ENCODE data around the gene TMPRSS6.
A peak's percentile ranks its signal among the peaks of the same experiment; 100 is the strongest.
"Not testable (repeated sequence)": the region's sequence is repeated elsewhere in the genome, so short reads cannot be mapped to it uniquely, and the experiment has no call there.

The TMPRSS6 gene

DNA sequence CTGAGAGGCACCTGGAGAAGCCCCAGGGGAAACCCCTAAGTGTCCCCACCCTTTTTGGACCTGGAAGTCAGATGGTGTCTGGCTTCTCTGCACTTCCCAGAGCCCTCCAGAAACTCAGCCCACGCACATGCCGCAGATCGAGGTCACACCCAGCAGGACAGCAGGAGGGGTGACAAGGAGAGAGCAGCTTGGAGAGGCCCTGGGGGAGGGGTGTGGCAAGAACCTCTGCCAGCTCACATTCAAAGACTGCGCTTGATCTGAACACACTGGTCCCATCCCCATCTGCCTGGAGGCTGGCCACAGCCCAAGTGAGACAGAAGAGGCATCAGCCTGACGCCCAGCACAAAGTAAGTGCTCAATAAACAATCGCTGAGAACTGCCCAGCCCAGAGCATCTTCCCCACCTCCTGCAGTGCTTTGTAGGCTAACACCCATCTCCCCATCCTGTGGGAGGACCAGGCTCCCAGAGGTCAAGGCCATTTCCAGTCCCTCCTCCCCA is 21.4 kb downstream of the TMPRSS6 start:
- no peak for DNase-seq

DNA sequence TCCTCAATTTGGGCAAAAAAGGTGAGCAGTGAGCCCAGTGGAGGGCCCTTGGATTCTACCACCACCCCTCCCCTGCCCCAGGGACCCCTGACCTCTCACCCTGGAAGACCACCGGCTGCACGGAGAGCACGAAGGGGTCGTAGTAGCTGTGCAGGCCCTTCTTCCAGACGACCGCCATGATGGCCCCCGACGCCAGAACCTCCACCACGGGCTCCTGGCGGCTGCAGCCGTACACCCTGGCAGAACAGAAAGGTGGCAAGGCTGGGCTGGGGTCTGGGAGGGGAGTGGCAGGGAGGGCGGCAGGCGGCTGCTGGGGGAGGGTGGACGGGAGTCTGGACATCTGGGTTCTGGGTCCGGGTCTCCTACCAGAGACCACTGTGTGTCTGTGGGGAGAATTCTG is 23.3 kb downstream of the TMPRSS6 start:
- DNase-seq, result no peak

DNA sequence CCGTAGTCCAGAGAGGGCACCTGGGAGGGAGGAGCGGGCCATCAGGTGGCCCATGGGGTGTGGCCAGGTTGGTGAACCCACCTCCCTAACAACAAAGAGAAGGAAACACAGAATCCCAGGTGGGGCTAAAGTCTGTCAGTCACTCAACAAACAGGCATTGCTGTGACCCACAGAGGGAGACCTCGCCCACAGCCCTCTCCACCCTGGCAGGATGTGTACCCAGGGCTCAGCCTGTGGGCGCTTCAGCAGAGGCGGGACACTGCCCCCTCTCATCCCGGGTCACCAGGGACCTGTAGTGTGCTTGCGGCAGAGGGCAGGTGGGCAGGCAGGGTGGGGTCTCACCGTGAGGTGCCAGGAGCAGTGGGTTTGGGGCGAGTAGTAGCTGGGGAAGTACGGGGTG is 25.1 kb downstream of the TMPRSS6 start:
- DNase-seq, result no peak

DNA sequence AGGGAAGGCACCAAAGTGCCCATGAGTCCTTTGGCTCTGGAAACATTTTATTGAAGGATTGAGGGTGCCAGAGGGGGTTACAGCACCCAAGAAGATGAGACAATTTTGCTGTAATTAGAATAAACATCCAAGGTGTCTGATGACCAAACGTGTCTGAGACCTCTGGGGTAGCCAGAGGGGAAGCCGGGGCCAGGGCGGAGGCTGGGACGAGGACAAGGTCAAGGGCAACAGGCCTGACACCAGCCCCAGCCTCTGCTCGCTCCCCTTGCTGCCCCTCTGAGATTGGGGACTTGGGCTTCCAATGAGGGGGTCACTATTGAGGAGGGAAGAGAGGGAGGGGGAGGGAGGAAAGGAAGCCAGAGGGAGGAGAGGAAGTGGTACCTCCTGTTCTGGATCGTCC is 25.6 kb downstream of the TMPRSS6 start:
- DNase-seq, result no peak

DNA sequence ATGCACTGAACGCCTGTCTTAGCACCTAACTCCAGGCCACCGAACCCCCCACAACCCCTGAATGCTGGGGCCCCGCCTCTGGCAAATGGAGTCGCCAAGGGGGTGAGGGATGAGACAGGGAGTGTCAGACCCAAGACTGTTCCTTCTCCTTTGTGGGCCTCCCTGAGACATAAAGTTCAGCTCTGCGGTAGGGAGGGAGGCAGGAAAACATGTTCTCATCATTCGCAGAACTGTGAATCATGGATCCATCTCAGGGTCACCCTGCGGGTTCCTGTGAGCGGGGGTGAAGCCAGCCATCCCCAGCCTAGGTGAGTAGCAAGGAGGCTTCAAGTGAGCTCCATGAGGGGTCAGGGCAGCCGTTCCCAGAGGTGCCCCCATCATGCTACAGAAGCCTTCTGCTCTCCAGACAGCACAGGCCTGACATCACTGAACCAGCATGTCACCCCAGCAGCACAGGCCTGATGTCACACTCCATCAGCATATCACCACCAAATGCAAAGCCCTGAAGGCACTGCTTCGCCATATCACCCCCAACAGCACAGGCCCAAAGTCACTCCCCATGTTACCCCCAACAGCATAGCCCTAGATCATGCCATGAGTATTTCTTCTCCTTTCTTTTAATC is 27.2 kb downstream of the TMPRSS6 start:
- DNase-seq, result no peak

DNA sequence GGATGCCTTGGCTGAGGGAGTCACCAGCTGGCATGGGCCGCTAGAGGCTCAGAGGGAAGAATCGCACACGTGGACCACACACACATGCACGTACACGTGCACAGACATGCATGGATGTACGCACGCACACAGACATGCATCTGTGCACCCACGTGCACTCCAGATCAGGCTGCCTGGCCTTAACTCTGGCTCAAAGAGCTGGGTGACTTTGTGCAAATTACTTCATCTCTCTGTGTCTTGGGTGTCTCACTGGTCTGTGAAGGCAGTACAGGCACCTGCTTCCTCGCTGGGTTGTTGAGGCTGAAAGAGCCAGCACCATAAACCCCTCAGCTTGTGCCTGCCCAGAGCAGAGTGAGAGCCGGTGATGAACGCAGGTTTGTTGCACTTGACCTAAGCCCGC is 28.7 kb downstream of the TMPRSS6 start:
- no peak for DNase-seq

DNA sequence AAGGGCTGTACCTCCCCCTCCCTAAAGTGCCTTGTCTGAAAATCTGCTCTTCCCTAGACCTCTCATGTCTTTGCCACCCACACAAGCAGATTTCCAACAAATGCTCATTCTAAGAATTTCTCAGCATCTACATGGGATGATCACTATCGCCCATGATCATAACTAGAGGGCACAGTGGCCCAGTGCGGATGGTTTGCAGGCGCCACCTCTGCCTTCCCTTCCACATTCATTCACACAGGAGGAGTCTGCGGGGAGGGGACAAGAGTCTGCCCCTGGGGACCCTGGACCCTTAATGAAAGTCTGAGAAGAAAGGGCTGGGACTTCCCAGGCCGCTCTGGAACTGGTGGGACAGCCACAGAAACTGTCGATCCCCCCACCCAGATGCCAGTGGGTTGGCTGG is 29.1 kb downstream of the TMPRSS6 start:
- DNase-seq, result no peak

DNA sequence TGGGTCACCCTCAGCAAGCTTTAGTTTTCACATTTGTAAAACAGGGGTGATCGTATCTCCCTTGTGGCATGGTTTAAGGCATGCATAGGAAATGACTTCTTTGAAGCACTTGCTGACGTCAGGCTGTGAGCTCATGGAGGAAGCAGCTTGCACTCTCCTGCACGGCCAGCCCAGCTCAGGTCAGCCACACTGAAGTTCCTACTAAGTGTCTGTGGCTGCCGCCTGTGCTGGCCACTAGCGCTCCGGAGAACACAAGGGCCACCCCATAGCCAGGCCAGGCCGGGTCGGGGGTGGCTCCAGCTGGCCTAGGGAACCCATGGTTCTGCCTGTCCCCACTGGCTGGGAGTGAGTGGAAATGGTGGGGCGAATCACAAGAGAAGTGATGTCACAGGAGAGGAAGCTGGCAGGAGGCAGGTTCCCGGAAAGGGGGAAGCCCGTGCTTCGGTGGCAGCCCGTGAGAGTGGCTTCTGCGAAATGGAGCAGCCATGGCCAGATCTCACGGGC is 29.8 kb downstream of the TMPRSS6 start:
- peak; percentile 85 for DNase-seq

DNA sequence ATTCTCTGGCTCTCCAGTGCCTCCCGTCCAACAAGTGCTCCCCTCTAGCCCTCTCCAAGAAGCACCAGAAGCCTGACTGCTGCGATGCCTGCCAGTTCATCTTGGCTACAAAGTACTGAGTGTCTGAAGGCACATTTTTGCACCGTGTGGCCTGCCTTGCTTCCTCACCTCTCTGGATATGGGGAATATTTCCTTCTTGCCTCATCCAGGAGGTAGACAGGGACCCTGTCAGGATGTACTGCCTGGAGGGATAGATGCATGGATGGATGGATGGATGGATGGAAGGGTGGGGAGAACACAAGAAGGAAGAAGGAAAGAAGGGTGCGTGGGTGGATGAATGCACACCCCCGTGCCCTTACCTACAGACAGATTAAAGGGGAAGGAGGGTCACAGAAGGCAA is 30.4 kb downstream of the TMPRSS6 start:
- no peak for DNase-seq

DNA sequence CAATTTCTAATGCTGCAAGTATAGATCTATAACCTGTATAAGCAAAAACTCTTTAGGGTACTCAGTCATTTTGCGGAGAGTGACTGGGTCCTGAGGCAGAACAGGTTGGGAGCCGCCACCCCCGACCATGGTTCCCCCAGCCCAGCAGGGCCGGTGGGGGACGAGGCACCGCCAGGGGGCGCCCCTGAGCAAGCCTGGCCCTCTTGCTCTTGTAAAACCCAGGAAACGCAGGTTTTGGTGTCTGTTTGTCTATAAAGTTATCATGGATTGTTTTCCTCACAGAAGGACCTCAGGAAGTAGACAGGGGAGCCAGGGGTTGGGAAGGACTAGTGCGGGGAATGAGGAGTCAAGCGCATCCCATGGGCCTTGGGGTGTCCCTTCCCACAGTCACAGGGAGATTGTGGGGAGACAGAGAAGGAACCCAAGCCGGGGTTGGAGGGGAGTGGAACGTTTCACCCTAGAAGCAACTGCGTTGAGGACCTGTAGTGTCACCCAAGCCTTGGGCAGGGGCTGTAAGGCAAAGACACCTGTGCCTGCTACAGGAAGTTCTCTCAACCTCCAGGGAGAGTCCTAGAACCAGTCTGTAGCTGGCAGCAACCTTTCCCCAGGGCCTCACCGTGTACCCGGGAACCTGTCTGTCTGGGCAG is 31.6 kb downstream of the TMPRSS6 start:
- peak; percentile 90 for DNase-seq

DNA sequence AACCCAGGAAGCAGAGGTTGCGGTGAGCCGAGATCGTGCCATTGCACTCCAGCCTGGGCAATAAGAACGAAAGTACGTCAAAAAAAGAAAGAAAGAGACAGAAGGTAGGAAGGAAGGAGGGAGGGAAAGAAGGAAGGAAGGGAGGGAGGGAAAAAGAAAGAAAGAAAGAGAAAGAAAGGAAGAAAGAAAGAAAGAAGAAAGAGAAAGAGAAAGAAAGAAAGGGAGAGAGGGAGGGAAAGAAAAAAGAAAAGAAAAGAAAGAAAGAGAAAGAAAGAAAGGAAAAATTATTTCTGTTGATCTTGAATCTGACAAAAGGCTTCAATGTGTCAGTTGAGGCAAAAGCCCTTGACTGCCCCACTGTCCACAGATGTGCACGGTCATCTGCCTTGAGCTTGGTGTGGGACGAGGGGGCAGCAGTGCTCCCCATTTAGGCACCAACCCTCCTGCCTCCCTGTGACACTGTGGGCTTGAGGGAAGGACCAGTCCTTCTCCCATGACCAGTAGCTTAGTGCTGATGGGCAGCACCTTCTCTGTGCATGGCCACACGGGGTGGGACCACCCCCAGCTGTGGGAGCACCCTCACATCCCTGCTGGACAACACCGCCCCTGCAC is 33.6 kb downstream of the TMPRSS6 start:
- DNase-seq, result no peak

DNA sequence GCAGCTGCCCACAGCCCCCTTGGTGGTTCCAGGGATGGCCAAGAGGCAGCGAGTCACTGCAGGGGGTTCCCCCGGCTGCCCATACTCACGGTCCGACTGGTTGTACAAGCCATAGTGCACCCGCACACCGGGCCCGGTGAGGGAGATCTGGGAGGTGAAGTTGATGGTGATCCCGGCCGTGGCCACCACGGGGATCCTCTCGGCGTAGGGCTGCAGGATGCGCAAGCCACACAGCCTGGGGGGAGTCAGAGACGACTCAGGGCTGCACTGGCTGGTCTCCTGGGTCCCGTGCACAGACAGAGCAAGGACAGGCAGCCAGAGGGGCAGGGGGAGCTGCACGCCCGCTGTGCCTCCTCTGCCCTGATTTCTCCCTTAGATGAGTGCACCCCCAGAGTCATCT is 34.5 kb downstream of the TMPRSS6 start:
- DNase-seq, result no peak

DNA sequence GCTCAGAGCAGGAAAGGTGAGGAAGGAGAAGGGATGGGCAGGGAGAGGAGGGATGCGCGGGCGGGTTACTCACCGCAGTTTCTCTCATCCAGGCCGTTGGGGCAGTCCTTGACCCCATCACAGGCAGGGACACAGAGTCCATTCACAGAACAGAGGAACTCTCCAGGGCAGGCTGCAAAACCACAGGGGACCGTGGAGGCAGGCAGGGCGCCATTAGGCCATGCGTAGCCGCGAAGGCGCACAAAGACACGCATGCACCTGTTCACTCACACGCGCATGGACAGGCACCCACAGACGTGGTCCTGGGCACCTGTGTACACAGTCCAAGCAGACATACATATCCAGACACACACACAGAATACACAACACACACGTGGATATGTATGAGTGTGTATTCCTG is 35.0 kb downstream of the TMPRSS6 start:
- DNase-seq, result no peak

DNA sequence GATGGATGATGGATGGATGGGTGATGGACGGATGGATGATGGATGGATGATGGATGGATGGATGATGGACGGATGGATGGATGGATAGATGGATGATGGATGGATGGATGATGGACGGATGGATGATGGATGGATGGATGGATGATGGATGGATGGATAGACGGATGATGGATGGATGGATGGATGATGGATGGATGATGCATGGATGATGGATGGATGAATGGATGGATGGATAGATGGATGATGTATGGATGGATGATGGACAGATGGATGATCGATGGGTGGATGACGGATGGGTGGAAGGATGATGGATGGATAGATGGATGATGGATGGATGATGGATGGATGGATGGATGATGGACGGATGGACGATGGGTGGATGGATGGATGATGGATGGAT is 36.8 kb downstream of the TMPRSS6 start:
- DNase-seq, result no peak

DNA sequence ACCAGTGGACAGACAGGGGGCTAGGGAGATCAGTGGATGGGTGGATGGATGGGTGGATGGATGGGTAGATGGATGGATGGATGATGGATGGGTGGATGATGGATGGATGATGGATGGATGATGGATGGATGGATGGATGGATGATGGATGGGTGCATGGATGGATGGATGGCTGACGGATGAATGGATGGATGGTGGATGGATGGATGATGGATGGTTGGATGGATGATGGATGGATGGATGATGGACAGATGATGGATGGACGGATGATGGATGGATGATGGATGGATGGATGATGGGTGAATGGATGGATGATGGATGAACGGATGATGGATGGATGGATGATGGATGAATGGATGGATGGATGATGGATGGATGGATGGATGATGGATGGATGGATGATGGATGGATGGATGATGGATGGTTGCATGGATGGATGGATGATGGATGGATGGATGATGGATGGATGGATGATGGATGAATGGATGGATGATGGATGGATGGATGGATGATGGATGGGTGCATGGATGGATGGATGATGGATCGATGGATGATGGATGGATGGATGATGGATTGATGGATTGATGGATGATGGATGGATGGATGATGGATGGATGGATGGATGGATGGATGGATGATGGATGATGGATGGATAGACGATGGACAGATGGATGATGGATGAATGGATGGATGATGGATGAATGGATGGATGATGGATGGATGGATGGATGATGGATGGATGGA is 37.5 kb downstream of the TMPRSS6 start:
- not testable (repeated sequence) for DNase-seq

DNA sequence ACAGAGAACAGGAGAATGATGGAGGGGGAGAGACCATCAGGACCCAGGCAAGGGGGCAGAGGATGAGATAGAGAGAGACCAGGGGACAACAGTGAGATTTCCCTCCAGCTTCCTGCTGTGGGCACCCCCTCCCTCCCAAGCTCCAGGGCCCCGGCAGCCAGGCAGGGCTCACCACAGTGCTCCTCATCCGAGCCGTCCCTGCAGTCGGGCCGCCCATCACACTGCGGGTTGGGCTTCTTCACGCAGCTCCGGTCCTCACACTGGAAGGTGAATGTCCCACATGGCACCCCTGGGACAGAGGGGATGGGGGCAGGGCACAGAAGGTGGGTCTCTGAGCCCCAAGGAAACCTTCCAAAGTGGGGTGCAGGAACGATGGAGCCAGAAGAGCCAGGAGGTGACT is 38.8 kb downstream of the TMPRSS6 start:
- no peak for DNase-seq

DNA sequence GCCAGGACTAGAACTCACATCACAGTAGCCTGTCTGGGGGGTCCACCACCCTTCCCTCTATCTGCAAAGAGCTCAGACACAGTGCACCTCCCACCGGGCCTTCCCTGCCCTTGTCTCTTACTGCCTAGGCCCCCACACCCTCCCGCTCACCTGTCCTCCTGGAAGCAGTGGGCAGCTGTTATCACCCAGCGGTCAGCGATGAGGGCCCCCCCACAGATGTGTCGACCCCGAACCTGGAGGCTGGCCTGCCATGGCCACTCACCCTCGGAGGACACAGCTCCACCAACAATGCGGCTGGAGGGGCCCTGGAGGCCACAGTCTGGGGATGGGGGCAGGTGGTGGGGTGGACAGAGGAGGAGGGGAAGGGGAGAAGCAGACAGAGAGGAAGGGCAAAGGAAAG is 39.2 kb downstream of the TMPRSS6 start:
- no peak for DNase-seq

DNA sequence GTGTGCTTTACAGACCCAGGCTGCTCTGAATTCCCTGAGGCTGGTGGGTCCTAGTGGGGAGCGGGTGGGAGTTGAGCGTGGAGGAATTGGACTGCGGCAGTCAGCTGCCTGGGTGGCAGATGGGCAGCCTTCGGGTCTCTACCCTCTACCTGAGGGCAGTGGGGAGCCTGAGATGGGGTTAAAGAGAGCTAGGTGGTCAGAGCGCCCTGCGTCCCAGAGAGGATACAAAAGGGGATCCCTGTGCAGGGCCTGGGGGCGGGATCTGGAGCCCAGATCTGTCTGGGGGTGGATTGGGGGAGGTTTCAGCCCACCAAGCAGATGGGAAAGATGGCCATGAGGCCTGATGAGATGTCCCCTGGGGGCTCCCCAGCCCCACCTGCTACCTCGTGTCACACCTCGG is 39.8 kb downstream of the TMPRSS6 start:
- no peak for DNase-seq

DNA sequence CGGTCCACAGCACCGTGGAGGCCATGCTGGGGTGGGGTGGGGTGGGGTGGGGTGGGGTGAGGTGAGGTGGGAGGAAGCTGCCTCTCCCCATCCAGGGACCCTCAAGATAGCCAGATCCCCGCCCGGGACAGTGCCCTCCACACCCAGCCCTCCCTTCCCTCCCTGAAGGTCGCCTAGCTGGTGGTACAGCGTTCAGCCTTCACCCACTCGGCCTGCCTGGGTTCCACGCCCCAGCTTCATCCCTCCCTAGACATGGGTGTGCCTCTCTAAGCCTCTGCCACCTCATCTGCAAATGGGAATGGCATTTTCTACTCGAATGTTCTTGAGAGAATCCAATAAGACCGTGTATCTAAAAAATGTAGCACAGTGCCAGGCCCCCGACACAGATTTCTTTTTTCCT is 40.2 kb downstream of the TMPRSS6 start:
- DNase-seq, result no peak

DNA sequence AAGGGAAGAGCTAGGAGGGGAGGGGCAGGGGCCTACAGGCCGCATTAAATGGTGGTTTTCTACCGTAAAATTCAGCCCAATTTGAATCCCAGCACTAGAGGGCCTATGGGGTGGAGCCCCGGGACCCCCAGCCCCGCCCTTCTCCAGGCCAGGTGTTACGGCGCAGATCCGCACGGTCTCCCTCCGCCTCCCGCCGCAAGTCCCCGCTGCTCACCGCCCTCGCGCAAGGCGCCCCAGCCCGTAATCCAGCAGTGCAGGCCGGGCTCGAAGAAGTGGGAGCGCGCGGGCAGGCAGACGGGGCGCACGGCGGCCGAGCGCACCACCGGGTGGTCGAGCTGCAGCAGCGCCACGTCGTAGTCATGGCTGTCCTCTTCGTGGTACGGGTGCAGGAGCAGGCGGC is 40.7 kb downstream of the TMPRSS6 start:
- no peak for DNase-seq

DNA sequence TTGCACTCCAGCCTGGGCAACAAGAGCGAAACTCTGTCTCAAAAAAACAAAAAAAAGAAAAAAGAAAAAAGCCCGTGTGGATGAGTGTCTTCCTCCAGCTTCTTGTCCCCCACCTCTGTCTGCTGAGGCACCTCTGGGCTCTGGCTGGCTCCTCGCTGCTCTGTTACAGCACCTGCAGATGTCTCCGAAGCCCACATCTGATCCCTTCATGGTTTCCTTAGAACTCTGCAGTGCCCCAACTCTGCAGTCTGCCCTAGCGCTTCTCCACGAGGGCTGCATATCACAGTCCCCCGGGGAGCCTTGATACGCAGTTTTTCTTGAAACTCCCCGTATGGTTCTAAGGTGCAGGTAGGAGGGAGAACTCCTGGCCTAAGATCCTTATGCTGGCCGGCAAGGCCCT is 42.1 kb downstream of the TMPRSS6 start:
- no peak for DNase-seq

DNA sequence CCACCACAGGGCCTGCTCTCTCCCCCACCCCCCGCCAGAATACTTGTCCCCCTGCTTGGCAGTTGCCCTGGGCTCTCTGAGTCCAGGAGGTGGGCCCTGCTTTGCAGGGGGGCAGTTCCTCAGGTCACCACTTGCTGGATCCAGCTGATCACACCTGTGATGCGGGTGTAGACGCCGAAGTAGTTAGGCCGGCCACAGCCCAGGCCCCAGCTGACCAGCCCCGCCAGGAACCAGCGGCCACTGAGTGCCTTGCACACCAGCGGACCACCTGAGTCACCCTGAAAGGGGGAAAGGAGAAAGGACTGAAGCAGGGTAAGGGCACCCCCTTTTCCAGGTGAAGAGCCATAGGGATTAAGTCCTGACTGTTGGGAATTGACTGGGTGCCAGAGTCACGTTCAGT is 43.6 kb downstream of the TMPRSS6 start:
- no peak for DNase-seq

DNA sequence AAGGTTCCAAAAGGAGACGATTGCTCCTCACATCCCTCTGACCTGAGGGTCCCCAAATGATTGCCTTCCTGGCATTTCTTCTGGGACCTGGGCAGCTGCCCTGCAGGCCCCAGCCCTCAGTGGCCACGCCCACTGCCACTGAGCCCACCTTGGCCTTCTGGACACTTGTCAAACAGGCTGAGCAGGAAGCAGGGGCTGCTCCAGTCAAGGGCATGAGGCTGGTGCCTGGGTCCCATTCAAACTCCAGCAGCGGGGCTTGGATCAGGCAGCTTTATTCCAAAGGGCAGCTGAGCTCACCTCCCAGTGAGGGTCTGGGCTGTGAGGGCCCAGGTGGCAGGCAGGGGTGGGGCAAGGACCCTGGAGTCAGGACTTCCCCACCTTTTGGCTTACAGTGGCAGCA is 44.3 kb downstream of the TMPRSS6 start:
- DNase-seq, result no peak

DNA sequence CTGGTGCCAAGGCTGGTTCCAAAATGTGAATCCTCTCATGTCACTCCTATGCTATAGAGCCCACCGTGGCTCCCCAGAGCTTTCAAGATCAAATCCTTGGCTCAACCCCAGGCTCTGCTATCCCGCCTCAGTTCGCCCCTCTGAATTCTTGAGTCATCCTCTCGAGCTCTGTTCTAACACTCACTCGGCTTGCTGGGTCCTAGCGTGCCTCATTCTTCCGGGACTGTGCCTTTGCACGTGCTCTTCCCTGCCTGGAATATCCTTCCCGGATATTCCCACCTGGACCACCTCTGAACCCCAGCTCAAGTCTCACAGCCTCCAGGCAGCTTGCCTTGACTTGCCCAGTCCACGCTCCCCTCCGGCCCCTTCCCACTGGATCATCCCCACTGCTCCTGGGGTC is 45.0 kb downstream of the TMPRSS6 start:
- no peak for DNase-seq
